Brain microvascular endothelial cell (primary cell): ENCODE data around the gene FMN2.

ENCODE experiments used
- DNase-seq: peaks from one replicate; pipeline ENCODE4 v3.0.0-alpha.2; 2020
- H3K27ac ChIP-seq: fragments of 250-450 bp; sonication (Bioruptor Pico); 2 replicates; pipeline ENCODE4 v1.5.1; 2020; ENCODE audit warnings: mild to moderate bottlenecking, moderate library complexity
- H3K27me3 ChIP-seq: fragments of 250-450 bp; sonication (Bioruptor Pico); replicated peaks from 2 replicates; pipeline ENCODE4 v1.5.1; 2020; ENCODE audit warnings: mild to moderate bottlenecking
- H3K36me3 ChIP-seq: fragments of 250-450 bp; sonication (Bioruptor Pico); replicated peaks from 2 replicates; pipeline ENCODE4 v1.5.1; 2020; ENCODE audit warnings: mild to moderate bottlenecking
- H3K4me3 ChIP-seq: 2 replicates; pipeline ENCODE4 v1.5.1; 2011; ENCODE audit warnings: low read depth, mild to moderate bottlenecking, control low read depth, low read length, moderate library complexity
- CTCF ChIP-seq: IDR thresholded peaks from 2 replicates; pipeline ENCODE4 v1.5.1; 2011; ENCODE audit warnings: low read depth, mild to moderate bottlenecking, moderate library complexity, low read length, control low read depth, inconsistent platforms; ENCODE audit errors: missing control alignments
- in situ Hi-C: cut with HindIII; loops from 2 replicates; pipeline ENCODE4 v1.10.0; 2017; ENCODE audit warnings: low sequenced_read_pairs, low pct_ligation_motif_present

FMN2 gene

GRCh38 chr1:240199758-240200645 is 108.3 kb downstream of the FMN2 start:
- TF ChIP-seq CTCF = no peak
- in situ Hi-C loops = no loop called here
- no peak for DNase-seq
- Histone ChIP-seq H3K27ac (no peak overlapping the region), H3K4me3 (no peak overlapping the region), H3K27me3 (no peaks in the 10 kb centered on the region), H3K36me3 (no peaks in the 10 kb centered on the region)

GRCh38 chr1:240201931-240202330 is 110.2 kb downstream of the FMN2 start:
- in situ Hi-C loops = no loop called here

GRCh38 chr1:240207073-240207709 is 115.5 kb downstream of the FMN2 start:
- in situ Hi-C loops = no loop called here
- TF ChIP-seq CTCF = no peak
- Histone ChIP-seq H3K27ac (no peak overlapping the region), H3K27me3 (no peaks in the 10 kb centered on the region), H3K36me3 (no peaks in the 10 kb centered on the region), H3K4me3 (no peak overlapping the region)
- no peak for DNase-seq

More at GRCh38 chr1:240201931-240202330, 110.2 kb downstream of the FMN2 start:
- no peak overlapping the region for H3K4me3 ChIP-seq
- H3K36me3 ChIP-seq = no peaks in the 10 kb centered on the region
- no peak overlapping the region for H3K27ac ChIP-seq
- no peaks in the 10 kb centered on the region for H3K27me3 ChIP-seq
- DNase-seq = no peak
- TF ChIP-seq CTCF = no peak

GRCh38 chr1:240210026-240210425 is 118.3 kb downstream of the FMN2 start:
- in situ Hi-C loops = no loop called here
- DNase-seq = no peak
- no peak for TF ChIP-seq CTCF

GRCh38 chr1:240212556-240212955 is 120.9 kb downstream of the FMN2 start:
- H3K27ac ChIP-seq = no peak overlapping the region
- in situ Hi-C loops = no loop called here

More at GRCh38 chr1:240210026-240210425, 118.3 kb downstream of the FMN2 start:
- Histone ChIP-seq H3K27ac (no peak overlapping the region), H3K27me3 (no peaks in the 10 kb centered on the region), H3K36me3 (no peaks in the 10 kb centered on the region), H3K4me3 (no peak overlapping the region)

More at GRCh38 chr1:240212556-240212955, 120.9 kb downstream of the FMN2 start:
- Histone ChIP-seq H3K36me3 (no peaks in the 10 kb centered on the region), H3K4me3 (no peak overlapping the region), H3K27me3 (no peaks in the 10 kb centered on the region)
- no peak for TF ChIP-seq CTCF
- DNase-seq = no peak
